HG02840 (cell line): Measurements from ENCODE around the gene HNRNPC.
"Not testable (repeated sequence)": the region's sequence is repeated elsewhere in the genome, so short reads cannot be mapped to it uniquely, and the experiment has no call there.

Experiments used
- ATAC-seq: cut with Tn5 transposase; IDR thresholded peaks from one replicate; pipeline ENCODE4 v1.9.1; 2021; ENCODE audit warnings: mild to moderate bottlenecking, moderate library complexity, moderate number of reproducible peaks; ENCODE audit not compliant: unreplicated experiment, low FRiP score

The HNRNPC gene

GRCh38 chr14:21269252-21270046 is at the start of gene HNRNPC:
HNRNPC (minus strand) TSS chr14:21269442; CDS start chr14:21234193, 35,249 bp downstream.
- ATAC-seq: peak; percentile 91

- no peak for ATAC-seq
These were observed 48.2 kb upstream of the HNRNPC start for GRCh38 chr14:21317398-21317797.

DNA sequence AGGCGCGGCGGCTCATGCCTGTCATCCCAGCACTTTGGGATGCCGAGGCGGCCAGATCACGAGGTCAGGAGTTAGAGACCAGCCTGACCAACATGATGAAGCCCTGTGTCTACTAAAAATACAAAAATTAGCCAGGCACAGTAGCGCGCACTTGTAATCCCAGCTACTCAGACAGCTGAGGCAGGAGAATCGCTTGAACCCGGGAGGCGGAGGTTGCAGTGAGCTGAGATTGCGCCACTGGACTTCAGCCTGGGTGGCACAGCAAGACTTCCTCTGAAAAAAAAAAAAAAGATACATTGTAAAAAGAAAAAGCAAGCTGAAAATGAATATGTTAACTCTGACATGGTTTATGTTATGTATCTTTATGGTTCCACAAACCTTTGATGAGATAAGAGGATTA is 44.3 kb upstream of the HNRNPC start:
- no peak for ATAC-seq

- no peak for ATAC-seq
These were observed 42.4 kb upstream of the HNRNPC start for GRCh38 chr14:21311614-21312013.

DNA sequence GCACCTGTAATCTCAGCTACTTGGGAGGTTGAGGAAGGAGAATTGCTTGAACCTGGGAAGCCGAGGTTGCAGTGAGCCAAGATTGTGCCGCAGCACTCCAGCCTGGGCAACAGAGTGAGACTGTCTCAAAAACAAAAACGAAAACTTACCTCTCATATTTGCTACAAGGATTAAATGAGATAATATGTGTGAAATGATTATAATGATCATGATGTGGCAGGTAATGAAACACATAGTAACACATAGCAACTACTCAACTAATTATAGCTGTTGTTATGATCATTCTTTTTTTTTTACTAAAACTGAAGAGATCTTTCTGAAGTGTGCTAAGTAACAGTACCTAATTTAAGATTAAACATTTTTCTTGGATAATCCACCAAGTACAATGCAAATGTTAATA is 40.7 kb upstream of the HNRNPC start:
- no peak for ATAC-seq

- ATAC-seq: no peak
These were observed 40.0 kb upstream of the HNRNPC start for GRCh38 chr14:21309238-21309636.

DNA sequence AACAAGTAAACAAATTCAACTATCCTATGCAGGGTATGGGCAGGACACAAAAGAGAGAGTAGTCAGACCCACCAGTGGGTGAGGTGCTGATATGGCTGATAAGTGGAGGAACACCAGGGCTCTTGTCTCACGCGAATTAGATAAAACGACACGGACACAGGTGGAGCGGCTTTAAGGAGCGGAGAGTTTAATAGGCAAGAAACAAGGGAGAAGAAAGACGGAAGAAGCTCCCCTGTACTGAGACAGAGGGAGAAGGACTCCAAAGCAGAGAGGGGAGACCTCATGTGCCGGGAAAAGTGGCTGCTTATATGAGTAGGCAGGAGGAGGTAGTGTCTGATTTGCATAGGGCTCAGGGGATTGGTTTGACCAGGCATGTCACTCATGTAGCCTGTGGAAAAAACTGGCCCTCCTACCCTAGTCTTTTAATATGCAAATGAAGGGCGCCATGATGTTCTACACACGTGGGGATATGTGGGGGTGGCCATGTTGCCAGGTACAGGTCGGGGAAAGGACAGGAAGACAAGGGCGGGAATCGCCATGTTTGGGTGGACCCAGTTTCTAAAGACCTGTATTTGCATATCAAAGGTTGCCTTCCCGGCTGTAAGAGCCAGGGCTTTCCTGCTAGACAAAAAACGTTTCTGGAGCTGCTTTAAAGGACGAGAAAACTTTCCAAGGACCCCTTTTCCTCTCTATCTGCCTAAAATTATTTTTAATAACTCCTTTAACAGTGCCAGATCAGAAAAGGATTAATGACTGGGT is 39.4 kb upstream of the HNRNPC start:
- peak; percentile 82 for ATAC-seq

GRCh38 chr14:21308132-21308478 is 38.9 kb upstream of the HNRNPC start:
- ATAC-seq: no peak

GRCh38 chr14:21307637-21308036 is 38.4 kb upstream of the HNRNPC start:
- no peak for ATAC-seq

DNA sequence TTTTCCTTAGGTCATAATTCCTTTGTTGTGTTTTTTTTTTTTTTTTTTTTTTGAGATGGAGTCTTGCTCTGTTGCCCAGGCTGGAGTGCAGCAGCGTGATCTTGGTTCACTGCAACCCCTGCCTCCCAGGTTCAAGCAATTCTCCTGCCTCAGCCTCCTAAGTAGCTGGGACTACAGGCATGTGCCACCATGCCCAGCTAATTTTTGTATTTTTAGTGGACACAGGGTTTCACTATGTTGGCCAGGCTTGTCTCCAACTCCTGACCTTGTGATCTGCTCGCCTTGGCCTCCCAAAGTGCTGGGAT is 33.5 kb upstream of the HNRNPC start:
- not testable (repeated sequence) for ATAC-seq

GRCh38 chr14:21302013-21302835 is 33.0 kb upstream of the HNRNPC start:
- no peak for ATAC-seq

DNA sequence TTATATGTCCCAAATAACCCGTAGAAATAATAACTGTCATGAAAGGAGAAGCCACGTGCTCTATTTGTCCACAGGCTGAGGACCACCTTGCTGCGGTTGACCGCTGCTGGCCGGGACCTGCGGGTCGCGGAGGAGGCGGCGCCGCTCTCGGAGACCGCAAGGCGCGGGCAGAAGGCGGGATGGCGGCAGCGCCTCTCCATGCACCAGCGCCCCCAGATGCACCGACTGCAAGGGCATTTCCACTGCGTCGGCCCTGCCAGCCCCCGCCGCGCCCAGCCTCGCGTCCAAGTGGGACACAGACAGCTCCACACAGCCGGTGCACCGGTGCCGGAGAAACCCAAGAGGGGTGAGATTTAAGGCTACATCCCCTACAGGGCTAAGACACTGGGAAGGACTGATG is 31.6 kb upstream of the HNRNPC start:
- ATAC-seq: no peak

DNA sequence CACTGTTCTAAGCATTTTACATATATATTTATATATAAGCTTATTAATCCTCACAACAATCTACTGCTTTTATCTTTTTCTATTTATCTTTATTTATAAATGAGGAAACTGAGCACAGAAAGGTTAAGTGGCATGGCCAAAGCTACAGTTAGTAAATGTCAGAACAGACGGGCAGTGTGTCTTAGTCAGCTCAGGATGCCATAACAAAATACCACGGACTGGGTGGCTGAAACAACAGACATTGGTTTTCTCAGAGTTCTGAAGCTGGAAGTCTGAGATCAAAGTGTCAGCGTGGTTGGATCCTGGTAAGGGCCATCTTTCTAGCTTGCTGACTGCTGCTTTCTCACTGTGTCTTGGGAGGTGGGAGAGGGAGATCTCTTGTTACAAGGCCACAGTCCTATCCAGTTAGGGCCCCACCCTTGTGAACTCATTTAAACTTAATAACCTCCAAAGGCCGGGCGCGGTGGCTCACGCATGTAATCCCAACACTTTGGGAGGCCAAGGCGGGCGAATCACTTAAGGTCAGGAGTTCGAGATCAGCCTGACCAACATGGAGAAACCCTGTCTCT is 30.4 kb upstream of the HNRNPC start:
- no peak for ATAC-seq

- ATAC-seq: no peak
These were observed 29.1 kb upstream of the HNRNPC start for GRCh38 chr14:21298358-21298757.

GRCh38 chr14:21294026-21294425 is 24.8 kb upstream of the HNRNPC start:
- not testable (repeated sequence) for ATAC-seq

GRCh38 chr14:21287168-21287567 is 17.9 kb upstream of the HNRNPC start:
- ATAC-seq: no peak

GRCh38 chr14:21286516-21286915 is 17.3 kb upstream of the HNRNPC start:
- ATAC-seq: not testable (repeated sequence)

- ATAC-seq: not testable (repeated sequence)
These were observed 12.7 kb upstream of the HNRNPC start for GRCh38 chr14:21281917-21282316.

DNA sequence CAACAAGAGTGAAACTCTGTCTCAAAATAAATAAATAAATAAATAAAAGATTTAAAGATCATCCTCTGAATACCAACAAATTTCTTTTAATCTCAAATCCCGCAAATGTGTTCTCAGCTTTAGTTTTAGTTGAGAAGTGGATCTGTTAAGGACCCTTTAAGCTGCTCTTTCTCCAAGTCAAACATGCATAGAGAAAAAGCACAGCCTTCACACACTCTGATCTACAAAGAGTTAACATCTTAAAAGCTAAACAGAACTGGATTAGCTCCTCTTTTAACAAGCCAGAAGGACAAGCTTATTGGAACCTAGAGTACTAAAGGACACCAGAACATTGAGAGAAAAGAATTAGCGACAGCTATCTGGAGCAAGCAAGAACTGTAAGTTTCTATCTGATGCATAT is 10.5 kb upstream of the HNRNPC start, which contains the start of gene RPGRIP1:
RPGRIP1 (plus strand) TSS at position 301 of the 400 bp plus-strand sequence. CDS start 7,894 bp downstream, outside the sequence.
- no peak for ATAC-seq

DNA sequence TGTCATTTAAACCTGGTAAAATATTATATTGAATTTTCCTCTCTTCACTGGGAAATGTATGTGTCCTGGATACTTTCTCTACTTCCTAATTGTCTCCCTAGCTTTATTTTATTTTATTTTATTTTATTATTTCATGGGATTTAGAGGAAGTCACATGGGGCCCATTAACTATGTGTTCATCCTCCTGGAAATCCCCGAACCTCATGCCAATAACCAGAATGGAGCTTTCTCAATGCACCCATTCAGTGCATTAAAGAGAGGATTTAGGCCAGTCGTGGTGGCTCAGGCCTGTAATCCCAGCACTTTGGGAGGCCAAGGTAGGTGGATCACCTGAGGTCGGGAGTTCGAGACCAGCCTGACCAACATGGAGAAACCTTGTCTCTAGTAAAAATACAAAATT is 9.4 kb upstream of the HNRNPC start:
- ATAC-seq: no peak
